Activated T-helper 9 cell treated with anti-CD3 and anti-CD28 coated beads, Interleukin-2, amount 50 U/mL, for 16 hours (primary cell): Measurements from ENCODE around the gene BTG4.

Experiments used
- DNase-seq: peaks from one replicate; pipeline ENCODE4 v3.0.0-alpha.2; 2020; ENCODE audit warnings: low read depth

Gene BTG4

GRCh38 chr11:111455291-111456085, 56.7 kb downstream of the BTG4 start:
- no peak for DNase-seq

DNA sequence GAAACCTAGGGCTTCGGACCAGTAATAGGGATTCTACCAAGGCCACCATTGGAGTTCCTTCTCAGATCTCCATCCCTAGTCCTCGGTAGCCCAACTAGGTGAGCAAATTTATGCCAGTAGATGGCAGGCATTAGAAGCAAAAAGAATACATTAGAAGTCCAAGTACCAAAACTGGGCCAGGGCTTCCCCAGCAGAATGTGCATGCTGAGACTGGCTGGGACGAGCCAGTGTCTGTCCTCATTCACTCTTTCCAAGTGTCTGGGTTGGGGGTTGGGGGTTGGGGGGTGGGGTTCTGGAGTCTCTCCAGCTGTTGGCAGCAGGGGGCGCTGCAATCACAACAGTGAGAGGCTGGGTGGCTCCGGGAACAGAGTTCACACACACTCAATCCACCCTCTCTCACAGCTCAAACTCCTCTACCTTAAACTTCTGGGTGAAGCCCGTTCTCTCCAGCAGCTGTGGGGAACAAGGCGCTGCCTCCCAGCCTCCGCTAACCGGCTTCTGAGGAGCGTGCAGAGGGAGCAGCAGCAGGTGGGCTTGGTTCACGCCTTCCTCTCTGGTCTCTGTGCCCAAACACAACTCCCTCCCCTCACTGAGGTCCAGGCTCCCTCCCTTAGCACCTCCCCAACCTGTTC, 57.5 kb downstream of the BTG4 start:
- DNase-seq: no peak

- DNase-seq: no peak
Observed at GRCh38 chr11:111452817-111453552, 59.2 kb downstream of the BTG4 start.

DNA sequence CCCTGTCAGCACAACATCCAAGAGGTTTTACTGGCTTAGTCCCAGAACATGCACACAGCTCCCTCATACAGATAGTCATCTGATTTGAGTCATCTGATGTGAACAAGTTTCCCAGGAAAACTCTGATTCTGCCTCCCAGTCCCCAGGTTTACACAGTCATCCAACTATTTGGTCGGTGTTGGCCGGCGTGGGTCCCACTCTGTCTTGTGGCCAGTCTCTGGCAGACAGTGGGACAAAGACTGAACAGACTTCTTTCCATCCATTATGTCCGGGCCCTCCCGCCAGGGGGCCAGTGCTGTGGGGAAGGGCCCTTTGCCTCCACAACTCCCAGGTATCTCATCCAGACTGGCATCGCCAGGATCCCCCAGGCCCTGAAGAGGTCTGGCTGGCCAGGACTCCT, 60.0 kb downstream of the BTG4 start:
- no peak for DNase-seq

DNA sequence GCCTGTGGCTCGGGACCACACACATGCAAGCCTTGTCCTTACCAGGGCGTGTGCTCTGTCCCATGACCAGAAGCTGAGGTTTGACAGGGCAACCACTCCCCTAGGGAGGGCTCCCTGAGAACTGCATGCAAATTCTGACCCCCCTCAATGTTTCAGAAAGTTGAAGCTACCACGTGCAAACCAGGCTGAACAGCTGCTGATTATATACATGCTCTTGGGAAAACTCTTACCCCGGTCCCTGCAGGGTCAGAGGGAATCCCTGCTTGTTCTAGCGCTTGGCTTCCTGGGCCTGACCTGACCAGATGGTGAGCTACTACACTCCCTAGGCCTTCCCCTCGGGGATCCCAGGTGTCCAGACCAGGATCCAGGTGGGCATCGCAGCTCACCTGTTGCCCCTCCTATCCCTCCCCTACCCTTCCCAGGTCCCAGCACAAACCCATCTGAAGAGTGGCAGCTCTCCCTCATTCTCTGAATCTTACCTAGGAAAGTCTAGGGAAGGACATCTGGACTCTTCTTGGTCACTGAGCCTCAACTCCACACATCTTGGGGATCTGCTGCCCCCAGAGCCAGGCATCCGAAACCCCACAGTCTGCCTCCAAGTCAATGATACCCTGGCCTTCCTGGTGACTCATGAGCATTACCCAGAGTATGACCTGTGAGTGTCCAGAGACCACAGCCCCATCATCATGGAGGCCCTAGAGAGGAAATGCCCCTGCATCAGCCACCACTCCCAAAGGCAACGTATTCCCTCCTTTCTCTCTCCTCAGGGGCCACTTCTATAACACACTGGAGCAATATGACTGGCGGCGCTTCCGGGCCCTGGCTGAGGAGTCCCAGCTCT, 61.5 kb downstream of the BTG4 start:
- no peak for DNase-seq

DNA sequence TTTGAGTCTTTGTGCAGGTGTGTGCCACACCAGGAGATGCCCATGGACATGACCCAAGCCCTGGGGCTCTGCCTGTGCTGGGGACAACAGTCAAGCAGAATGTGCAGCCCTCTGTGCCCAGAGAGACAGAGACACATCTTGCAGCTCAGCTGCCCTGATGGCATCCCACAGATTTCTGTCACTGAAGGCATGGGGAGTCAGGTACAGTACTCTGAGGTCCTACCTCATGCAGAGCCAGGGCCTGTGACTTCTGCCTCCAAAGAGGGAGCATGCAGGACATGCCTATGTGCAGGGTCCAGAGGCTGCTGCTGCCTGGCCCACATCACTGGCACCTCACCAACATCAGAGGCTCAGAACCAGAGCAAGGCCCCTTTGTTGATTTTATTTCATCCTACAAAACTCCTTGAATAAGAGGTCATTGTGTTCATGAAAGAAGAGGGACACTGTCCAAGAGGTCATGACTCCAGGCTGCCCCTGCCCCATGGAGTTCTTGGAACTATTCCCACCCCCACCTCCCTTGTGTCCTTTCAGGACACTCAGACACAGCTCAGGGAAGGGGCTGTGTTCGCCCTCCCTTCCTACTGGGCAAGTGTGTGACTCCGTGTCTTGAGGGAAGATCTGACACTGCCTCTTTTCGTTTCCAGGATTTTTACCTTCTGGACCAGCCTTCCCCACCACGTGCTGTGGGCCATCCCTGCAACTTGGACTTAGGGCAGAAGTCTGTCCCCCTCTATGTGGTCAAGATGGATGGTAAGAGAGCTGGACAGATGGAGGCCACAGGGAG, 62.3 kb downstream of the BTG4 start:
- DNase-seq: no peak

DNA sequence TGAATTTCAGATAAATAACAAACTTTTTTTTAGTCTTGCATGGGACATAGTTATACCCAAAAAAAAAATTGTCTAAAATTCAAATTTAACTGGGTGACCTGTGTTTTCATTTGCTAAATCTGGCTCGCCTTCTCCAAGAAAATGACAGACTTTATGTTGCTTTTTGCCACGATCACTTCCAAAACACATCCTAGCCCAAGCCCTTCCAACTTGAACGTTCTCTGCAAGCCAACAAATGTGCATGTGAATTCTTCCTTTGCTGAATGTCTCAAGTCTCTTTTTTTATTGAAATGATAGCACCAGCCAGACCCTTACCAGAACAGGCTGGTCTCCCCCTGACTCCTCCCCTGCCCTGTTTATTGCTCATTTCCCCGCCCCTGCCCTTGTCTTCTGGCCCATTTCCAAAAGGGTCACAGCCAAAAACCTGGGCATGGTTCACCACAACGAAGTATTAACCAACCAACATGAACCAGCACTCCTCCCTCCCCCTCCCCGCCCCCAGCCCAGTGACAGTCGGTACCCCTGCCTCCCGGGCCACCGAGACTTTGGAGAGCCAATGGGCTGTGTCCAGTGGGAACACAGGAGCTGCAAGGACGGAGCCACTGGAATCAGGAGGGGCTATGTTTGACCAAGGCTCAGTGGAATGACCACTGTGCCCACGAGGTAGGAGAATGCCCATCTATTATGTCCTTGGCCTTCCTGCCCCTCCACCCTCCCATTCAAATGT, 63.2 kb downstream of the BTG4 start:
- no peak for DNase-seq

- DNase-seq: no peak
Observed at GRCh38 chr11:111448414-111448813, 63.8 kb downstream of the BTG4 start.

GRCh38 chr11:111447931-111448330, 64.3 kb downstream of the BTG4 start:
- DNase-seq: no peak

DNA sequence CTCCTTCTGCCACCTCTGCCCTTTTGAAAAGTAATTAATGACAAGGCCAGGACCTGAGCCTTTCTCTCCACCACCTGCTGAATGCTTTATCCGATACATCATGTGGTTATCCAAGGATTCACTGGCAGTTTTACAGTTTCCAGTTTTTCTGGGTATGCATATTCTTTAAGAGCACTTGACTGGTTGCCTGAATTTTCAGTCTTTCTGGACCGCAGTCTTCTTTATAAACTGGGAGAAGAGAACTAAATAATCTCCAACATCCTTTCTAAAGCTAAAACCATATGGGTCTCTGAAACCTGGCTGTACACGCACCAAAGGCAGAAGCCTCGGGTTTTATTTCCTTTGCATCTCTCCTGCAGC, 65.1 kb downstream of the BTG4 start:
- no peak for DNase-seq

DNA sequence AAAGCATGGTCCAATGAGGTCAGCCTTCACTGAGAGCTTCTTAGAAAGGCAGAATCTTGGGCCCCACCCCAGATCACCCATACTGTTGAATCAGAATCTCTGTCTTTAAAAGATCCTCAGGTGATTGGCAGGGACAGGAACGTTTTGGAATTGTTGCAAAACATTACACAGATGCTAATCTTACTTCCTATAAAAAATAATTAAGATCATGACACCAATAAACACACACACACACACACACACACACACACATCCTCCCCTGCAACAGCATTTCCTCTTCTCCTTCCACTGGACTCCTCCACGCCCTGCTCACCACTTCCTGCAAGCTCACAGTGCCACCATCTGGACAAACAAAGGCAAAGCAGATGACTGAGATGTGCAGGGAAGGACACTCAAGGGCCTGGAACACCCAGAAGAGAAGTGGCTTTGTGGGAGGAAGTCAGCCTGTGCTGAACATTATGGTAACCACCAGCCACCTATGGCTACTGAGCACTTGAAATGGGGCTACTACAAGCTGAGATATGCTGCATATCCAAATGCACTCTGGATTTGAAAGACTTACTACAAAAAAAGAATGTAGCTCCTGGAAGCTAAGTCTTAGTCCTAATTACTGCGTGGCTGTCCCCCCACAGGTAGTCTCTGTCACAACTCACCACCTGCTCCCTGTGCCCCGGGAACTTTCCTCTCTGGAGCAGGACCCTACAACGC, 65.6 kb downstream of the BTG4 start:
- peak; percentile 42 for DNase-seq

GRCh38 chr11:111445586-111445985, 66.6 kb downstream of the BTG4 start:
- DNase-seq: no peak
